HTERT RPE-1 (cell line): ENCODE data around the gene EXOC3L4.
"Not testable (repeated sequence)": the region's sequence is repeated elsewhere in the genome, so short reads cannot be mapped to it uniquely, and the experiment has no call there.

ENCODE experiments used
- in situ Hi-C: fragments of 300-500 bp; cut with MboI; formaldehyde crosslinking; loops from 4 replicates; pipeline ENCODE4 v1.14.3; 2020; ENCODE audit warnings: low sequenced_read_pairs

The EXOC3L4 gene

GRCh38 chr14:103103461-103104388 is 9.2 kb downstream of the EXOC3L4 start:
- in situ Hi-C loops: no loop called here

- in situ Hi-C loops: no loop called here
Measured at GRCh38 chr14:103104389-103104653, 9.8 kb downstream of the EXOC3L4 start.

GRCh38 chr14:103104654-103105452 is 10.3 kb downstream of the EXOC3L4 start:
- in situ Hi-C loops: no loop called here

- in situ Hi-C loops: no loop called here
Measured at GRCh38 chr14:103105580-103106150, 11.1 kb downstream of the EXOC3L4 start.

- in situ Hi-C loops: no loop called here
Measured at GRCh38 chr14:103107455-103107854, 12.9 kb downstream of the EXOC3L4 start.

- in situ Hi-C loops: no loop called here
Measured at GRCh38 chr14:103107941-103108748, 13.6 kb downstream of the EXOC3L4 start.

GRCh38 chr14:103108749-103109207 is 14.3 kb downstream of the EXOC3L4 start:
- in situ Hi-C loops: no loop called here

GRCh38 chr14:103109535-103110441 is 15.3 kb downstream of the EXOC3L4 start:
- in situ Hi-C loops: no loop called here

- in situ Hi-C loops: no loop called here
Measured at GRCh38 chr14:103110681-103111231, 16.2 kb downstream of the EXOC3L4 start.

GRCh38 chr14:103111232-103111868 is 16.8 kb downstream of the EXOC3L4 start:
- in situ Hi-C loops: no loop called here

- in situ Hi-C loops: no loop called here
Measured at GRCh38 chr14:103112400-103113243, 18.1 kb downstream of the EXOC3L4 start.

- in situ Hi-C loops: no loop called here
Measured at GRCh38 chr14:103113303-103113702, 18.8 kb downstream of the EXOC3L4 start.

- in situ Hi-C loops: no loop called here
Measured at GRCh38 chr14:103113774-103114173, 19.2 kb downstream of the EXOC3L4 start.

GRCh38 chr14:103115086-103115679 is 20.7 kb downstream of the EXOC3L4 start:
- in situ Hi-C loops: not testable (repeated sequence)

GRCh38 chr14:103115845-103116572 is 21.5 kb downstream of the EXOC3L4 start:
- in situ Hi-C loops: no loop called here

- in situ Hi-C loops: no loop called here
Measured at GRCh38 chr14:103116636-103117035, 22.1 kb downstream of the EXOC3L4 start.

GRCh38 chr14:103117499-103117898 is 23.0 kb downstream of the EXOC3L4 start:
- in situ Hi-C loops: not testable (repeated sequence)
